ENCODE data around the gene DDX56. TPM values are rescaled to one million over a fixed set of nuclear protein-coding genes. Genes with fewer than 3 reads are reported as not detected.
"Not testable (repeated sequence)": the region's sequence is repeated elsewhere in the genome, so short reads cannot be mapped to it uniquely, and the experiment has no call there.

Gene DDX56
- total RNA-seq, 1 experiment from 2014 or later = 124 TPM

DNA sequence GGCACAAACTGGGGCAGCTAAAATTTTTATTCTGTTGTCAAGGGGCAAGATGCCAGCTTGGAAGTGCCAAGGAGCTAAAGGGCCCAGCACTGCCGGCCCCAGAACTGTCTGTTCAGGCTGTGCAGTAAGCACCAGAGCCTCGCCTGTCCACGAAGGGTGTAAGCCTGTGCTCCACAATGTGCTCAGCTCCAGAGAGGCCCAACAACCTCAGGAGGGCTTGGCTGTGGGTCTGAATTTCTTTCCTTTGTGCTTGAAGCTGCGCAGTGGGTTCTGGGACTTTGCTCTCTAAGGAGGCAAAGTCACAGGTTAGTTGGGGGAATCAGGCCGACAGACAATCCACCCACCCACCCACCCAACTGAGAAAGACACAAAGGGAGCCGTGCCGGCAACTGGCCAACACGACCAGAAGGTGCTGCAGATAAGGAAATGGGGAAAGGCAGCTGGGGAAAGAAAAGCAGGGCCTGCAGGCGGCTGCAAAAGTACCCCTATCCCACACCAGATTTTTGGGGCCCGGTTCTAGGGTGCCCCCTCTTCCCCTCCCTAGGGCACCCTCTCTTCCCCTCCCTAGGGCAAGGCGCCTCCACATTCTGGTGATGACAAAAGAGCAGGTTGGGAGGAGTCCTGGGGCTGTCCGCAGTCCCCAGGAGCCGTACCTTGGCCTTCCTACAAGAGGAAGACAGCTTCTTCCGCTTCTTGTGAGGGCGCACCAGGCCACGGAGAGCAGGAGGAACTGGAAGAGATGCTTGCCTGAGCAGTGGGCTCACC, 7.7 kb downstream of the DDX56 start:
- in situ Hi-C loops (cut with HindIII; ENCODE audit: low sequenced_read_pairs) = loop anchor here (25.0 kb wide), 1 partner anchor 129 kb away; no protein-coding TSS in a partner anchor
- DNase-seq (ENCODE audit: low spot score) = no peak

DNA sequence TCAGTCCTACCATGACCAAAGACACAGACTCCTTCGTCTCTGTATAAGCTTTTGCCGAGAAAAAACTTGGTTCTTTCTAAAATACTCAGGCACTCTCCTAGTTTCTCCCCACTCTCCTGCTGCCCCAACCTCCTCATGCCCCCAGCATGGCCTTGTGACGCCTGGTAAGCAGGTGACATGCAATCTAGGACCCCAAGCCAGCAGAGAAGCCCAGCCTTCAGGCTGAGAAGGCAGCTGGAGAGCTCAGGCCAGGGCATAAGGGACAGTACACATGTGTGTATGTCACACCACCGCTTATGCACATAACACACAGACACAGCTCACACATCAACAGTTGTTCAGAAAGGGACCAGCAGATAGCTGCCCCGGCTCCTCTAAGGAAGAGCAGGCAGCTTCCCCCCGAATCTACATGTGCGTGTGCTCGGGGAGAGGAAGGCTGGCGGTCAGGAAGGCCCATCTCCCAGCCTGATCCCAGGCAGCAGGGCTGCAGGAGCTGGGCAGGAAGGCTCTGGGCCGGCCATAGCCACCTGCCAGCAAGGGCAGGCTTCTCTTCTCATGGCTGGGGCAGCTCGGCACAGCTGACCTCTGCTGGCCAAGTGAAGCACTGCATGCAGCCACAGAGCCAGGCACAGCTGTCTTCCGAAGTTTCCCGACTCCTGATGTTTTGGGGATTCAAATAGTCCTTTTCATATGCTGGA, 8.5 kb downstream of the DDX56 start:
- in situ Hi-C loops (cut with HindIII; ENCODE audit: low sequenced_read_pairs) = loop anchor here (25.0 kb wide), 1 partner anchor 128 kb away; no protein-coding TSS in a partner anchor
- DNase-seq (ENCODE audit: low spot score) = peak; percentile 63

- DNase-seq (ENCODE audit: low spot score) = no peak
- in situ Hi-C loops (cut with HindIII; ENCODE audit: low sequenced_read_pairs) = loop anchor here (25.0 kb wide), 1 partner anchor 127 kb away; no protein-coding TSS in a partner anchor
Observed at GRCh38 chr7:44564606-44565005, 9.1 kb downstream of the DDX56 start.

DNA sequence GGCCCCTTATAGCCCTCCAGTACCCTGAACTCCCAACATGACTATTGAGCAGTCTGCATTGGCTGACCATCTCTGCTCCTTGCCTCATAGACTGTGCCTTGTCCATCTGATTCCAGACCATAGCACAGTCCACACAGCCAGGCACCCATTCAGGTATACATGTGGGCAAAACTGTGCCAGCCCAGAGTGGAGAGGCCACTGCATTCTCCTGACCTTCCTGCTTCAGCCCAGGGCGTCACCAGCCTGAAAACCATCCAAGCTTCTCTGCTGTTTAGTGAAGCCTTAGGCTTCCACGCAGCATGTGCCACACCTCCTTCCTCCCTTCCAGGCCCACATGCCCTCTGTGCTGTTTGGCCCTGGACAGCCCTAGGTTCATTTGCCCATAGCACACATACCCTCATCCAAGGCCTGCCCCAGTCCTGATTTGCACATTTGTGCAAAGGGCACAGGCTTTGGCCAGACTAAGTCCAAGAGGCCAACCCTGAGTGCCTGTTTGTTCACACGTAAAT, 10.5 kb downstream of the DDX56 start:
- in situ Hi-C loops (cut with HindIII; ENCODE audit: low sequenced_read_pairs) = loop anchor here (25.0 kb wide), 1 partner anchor 126 kb away; no protein-coding TSS in a partner anchor
- no peak for DNase-seq (ENCODE audit: low spot score)

GRCh38 chr7:44562622-44562962, 11.1 kb downstream of the DDX56 start:
- in situ Hi-C loops (cut with HindIII; ENCODE audit: low sequenced_read_pairs) = loop anchor here (25.0 kb wide), 1 partner anchor 125 kb away; no protein-coding TSS in a partner anchor
- DNase-seq (ENCODE audit: low spot score) = not testable (repeated sequence)

DNA sequence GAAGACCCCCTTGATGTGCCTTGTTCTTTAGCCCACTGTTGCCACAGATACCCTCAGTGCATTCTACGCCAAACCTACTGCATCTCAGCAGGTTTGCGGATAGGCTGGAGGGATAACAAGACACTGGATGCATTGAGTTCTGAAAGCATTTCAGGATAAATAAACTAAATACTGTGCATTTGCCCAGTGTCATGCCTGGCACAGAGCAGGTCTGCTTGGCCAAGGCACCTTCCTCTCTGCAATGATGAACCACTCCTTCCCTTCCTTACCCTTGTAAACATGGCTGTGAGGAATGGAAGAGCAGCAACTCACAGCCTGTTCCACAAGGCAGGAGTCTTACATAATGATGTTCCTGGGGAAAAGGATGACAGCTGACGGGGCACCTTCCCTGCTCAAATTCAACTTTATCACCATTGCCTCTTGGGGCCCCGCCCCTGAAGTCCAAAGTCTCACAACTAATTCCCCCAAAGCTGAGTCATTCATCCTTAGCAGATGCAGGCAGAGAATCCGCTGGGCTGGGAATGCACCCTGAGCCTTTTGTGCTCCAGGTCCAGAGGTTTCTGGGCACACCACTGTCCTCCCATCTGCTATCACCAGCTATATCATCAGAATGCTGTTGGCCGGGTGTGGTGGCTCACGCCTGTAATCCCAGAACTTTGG, 11.6 kb downstream of the DDX56 start:
- no peak for DNase-seq (ENCODE audit: low spot score)
- in situ Hi-C loops (cut with HindIII; ENCODE audit: low sequenced_read_pairs) = loop anchor here (25.0 kb wide), 1 partner anchor 125 kb away; no protein-coding TSS in a partner anchor

GRCh38 chr7:44561481-44561880, 12.2 kb downstream of the DDX56 start:
- in situ Hi-C loops (cut with HindIII; ENCODE audit: low sequenced_read_pairs) = loop anchor here (25.0 kb wide), 1 partner anchor 124 kb away; no protein-coding TSS in a partner anchor
- no peak for DNase-seq (ENCODE audit: low spot score)

DNA sequence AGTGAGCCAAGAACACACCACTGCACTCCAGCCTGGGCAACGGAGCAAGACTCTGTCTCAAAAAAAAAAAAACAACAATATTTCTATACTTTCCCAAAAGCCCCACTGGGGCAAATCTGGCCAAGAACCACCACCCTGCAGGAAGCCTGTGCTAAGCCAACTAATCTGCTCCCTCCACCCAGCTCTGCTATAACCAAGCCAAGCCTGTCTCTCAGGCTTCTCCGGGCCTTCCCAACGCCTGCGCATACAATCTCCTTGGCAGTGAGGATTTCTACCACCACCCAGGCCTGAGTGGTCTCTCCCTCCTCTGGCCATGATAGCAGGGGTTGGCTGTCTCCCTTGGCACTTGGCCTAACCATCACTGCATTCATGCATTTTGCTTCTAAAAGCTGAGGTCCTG, 14.2 kb downstream of the DDX56 start:
- peak; percentile 26 for DNase-seq (ENCODE audit: low spot score)
- in situ Hi-C loops (cut with HindIII; ENCODE audit: low sequenced_read_pairs) = loop anchor here (25.0 kb wide), 1 partner anchor 122 kb away; no protein-coding TSS in a partner anchor

- DNase-seq (ENCODE audit: low spot score) = no peak
- in situ Hi-C loops (cut with HindIII; ENCODE audit: low sequenced_read_pairs) = loop anchor here (25.0 kb wide), 1 partner anchor 120 kb away; no protein-coding TSS in a partner anchor
Observed at GRCh38 chr7:44557485-44557884, 16.2 kb downstream of the DDX56 start.

GRCh38 chr7:44555350-44555749, 18.4 kb downstream of the DDX56 start:
- no peak for DNase-seq (ENCODE audit: low spot score)
- in situ Hi-C loops (cut with HindIII; ENCODE audit: low sequenced_read_pairs) = loop anchor here (25.0 kb wide), 1 partner anchor 118 kb away; no protein-coding TSS in a partner anchor

GRCh38 chr7:44552473-44553005, 21.2 kb downstream of the DDX56 start:
- in situ Hi-C loops (cut with HindIII; ENCODE audit: low sequenced_read_pairs) = loop anchor here (25.0 kb wide), 1 partner anchor 115 kb away; no protein-coding TSS in a partner anchor
- DNase-seq (ENCODE audit: low spot score) = not testable (repeated sequence)

GRCh38 chr7:44549457-44549856, 24.3 kb downstream of the DDX56 start:
- in situ Hi-C loops (cut with HindIII; ENCODE audit: low sequenced_read_pairs) = no loop called here
- DNase-seq (ENCODE audit: low spot score) = no peak

GRCh38 chr7:44548893-44549292, 24.8 kb downstream of the DDX56 start:
- in situ Hi-C loops (cut with HindIII; ENCODE audit: low sequenced_read_pairs) = no loop called here
- no peak for DNase-seq (ENCODE audit: low spot score)

GRCh38 chr7:44547536-44548231, 26.0 kb downstream of the DDX56 start:
- in situ Hi-C loops (cut with HindIII; ENCODE audit: low sequenced_read_pairs) = no loop called here
- no peak for DNase-seq (ENCODE audit: low spot score)

DNA sequence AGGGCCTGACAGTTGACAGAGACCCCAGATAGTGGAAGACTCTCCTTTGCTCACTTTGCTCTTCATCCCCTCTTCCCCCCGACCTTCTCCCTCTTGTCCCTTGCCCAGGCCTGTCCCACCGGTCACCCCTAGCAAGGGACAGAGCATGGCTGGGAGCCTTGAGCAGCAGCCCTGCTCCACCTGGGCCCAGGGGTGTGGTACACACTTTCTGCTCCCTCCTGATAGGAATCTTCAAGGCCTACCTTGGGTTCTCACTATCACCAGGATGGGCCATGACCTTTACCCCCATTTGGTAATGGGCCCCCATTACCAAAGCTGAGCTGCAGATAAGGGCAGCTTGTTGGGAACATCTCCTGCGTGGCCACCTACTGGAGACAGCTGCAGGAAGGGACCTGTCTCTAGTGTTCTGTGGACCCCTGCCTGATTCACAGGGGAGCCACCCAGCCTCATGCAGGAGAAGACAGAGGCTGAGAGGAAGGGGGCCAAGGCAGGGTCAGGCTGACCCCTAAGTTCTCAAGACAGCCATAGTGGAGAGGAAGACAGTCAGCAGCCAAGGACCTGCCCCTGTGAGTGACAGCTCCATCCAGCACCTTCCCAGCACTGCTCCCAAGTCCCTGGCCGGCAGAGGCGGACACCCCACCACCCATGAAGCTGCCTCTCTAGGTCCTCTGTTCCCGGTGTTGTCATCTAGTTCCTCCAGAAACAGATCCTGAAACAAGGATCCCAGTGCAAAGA, 31.7 kb downstream of the DDX56 start:
- in situ Hi-C loops (cut with HindIII; ENCODE audit: low sequenced_read_pairs) = no loop called here
- no peak for DNase-seq (ENCODE audit: low spot score)

DNA sequence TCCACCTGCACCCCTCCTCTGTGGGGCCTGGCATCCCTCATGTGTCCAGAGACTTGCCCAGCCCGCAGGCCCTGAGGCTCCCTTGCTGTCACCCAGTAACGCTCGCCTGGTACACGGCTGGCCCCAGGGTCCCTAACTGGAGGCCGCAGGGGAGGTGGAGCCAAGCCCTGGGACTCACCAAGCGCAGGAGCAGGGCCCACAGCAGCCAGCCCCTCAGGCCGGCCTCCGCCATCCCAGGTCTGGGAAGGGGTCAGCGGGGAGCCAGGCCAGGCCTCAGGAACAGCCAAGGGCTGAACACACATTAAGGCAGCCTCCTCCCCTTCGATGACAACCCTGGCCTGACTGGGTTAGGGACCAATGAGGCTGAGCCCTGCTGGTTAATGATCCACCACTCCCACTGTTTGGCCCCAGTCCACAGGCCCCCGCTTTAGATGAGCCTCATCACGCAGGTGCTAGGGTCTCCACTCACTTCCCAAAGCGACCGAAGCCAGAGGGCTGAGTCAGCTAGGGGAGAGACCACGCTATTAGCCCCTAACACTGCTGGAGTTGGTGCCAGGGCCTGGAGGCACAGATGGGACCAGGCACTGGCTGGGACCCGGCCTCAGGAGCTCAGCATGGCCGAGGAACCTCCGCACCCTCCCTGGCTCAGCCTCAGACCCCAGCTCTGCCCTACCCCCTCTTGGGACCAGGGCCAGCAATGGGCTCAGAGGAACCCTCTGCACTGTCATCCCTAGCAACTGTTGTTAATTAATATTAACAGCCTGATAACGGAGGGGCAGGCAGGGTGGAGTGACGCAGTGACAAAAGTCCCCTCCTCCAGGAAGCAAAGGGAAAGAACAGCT, 32.5 kb downstream of the DDX56 start, which contains the start of gene NPC1L1:
TSS of gene NPC1L1 (minus strand) at position 303 of the 842 bp plus-strand sequence. CDS start at position 232, 71 bp downstream.
- DNase-seq (ENCODE audit: low spot score) = no peak
- in situ Hi-C loops (cut with HindIII; ENCODE audit: low sequenced_read_pairs) = no loop called here

- in situ Hi-C loops (cut with HindIII; ENCODE audit: low sequenced_read_pairs) = no loop called here
- no peak for DNase-seq (ENCODE audit: low spot score)
Observed at GRCh38 chr7:44540592-44541027, 33.1 kb downstream of the DDX56 start.

Measured in G401 (cell line).